HT1080 (cell line): ENCODE data around the gene KCNQ1. TPM values are rescaled to one million over a fixed set of nuclear protein-coding genes. Genes with fewer than 3 reads are reported as not detected.

Experiments used
- DNase-seq: peaks from one replicate; pipeline ENCODE4 v3.0.0-alpha.2; 2015; ENCODE audit warnings: low read depth
- total RNA-seq: library from RNA; depleted of rRNA; stranded (reverse); fragments of >200 nt; shearing (Covaris generic); gene quantifications from 2 replicates; pipeline ENCODE4 v1.2.3, GENCODE V29; 2014

KCNQ1 gene
- total RNA-seq, 1 experiment from 2014 or later = not detected

- DNase-seq = no peak
These were observed 369.2 kb downstream of the KCNQ1 start for GRCh38 chr11:2813968-2814367.

- no peak for DNase-seq
These were observed 369.9 kb downstream of the KCNQ1 start for GRCh38 chr11:2814751-2815150.

DNA sequence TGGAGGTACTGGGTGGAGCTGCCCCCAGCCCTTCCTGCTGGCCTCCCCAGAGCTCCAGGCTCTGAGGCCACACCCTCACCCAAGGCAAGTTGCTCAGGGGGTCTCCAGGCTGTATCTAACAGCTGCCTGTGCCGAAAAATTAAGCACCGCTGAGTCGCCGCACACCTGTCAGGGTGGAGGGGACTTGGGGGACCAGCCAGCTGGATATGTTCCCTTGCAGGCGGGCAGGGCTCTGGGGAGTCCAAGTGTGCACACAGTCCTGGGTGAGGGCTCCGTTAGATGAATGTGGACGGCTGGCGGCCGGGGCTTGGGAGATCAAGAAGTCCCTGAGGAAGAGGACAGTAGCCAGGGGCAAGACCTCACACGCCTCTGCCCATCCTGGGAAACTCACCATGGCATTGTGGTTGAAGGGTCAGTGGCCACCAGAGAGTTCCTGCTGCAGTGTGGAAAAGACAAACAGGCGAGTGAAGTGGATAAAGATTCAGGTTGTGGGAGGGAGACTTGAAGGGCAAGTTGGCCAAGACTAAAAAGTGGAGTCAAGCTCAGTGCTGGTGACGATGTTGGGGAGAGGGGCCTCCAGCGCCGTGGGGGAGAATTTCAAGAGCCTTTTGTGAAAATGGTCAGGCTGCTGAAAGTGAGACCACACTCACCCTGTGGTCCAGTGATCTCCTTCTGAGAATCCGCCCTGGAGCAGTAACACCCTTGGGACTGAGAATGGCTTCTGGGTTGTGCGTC is 371.1 kb downstream of the KCNQ1 start:
- DNase-seq = no peak

GRCh38 chr11:2816523-2816922 is 371.7 kb downstream of the KCNQ1 start:
- DNase-seq = no peak

DNA sequence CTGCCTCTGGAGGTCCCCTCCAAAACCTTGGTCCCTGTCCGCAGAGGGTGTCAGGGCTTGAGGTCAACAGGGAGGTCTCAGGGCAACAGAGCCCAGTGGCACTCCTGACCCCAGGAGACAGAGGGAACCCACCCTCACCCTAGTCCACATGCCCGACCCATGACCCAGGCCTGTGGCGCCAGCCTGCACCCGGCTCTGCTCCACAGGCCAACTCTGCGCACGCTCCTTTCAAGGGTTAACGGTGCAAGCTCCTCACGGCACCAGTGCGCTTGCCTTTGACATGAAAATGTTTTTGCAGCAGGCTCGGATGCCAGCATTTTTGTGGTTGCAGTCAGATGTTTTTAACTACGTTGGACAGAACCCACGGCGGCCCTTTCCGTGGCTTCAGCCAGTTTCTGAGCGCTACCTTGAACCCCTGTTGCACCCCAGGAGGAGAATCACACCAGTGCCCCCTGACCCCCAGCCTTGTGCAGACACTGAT is 372.2 kb downstream of the KCNQ1 start:
- no peak for DNase-seq

- no peak for DNase-seq
These were observed 372.6 kb downstream of the KCNQ1 start for GRCh38 chr11:2817431-2817830.

GRCh38 chr11:2818021-2818420 is 373.2 kb downstream of the KCNQ1 start:
- DNase-seq = no peak

- no peak for DNase-seq
These were observed 373.7 kb downstream of the KCNQ1 start for GRCh38 chr11:2818503-2818902.

DNA sequence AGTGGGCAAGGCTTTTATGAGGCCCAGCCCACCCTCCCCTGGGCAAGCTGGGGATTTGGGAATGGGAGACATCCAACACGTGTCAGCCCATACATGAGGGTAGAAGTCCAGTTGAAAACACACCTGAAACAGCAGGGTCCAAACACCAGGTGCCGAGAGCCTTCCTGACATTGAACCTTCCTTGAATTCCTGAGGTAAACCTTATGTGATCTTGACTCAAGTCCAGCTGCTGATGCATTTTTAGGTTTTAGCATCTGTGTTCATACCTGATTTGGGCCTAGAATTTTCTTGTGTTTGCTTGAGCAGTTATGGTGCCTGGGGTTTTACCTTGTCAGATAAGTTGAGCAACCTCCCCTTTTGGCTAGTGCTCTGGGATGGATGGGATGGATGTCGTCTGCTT is 374.5 kb downstream of the KCNQ1 start:
- DNase-seq = no peak

- DNase-seq = no peak
These were observed 376.2 kb downstream of the KCNQ1 start for GRCh38 chr11:2820976-2821375.

DNA sequence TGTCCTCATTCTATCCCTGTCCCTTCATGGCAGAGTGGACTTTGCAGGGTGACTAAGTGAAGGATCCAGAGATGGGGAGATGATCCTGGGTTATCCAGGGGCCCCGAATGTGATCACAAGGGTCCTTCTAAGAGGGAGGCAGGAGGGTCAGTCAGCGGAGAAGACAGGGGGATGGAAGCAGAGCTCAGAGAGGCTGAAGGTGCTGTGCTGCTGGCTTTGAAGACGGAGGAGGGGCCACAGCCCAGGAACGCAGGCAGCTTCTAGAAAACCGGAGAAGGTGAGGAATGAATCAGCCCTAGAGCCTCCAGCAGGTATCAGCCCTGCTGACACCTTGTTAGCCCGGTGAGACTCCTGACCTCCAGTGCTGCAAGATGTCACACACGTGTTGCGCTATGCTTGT is 377.1 kb downstream of the KCNQ1 start:
- DNase-seq = no peak

DNA sequence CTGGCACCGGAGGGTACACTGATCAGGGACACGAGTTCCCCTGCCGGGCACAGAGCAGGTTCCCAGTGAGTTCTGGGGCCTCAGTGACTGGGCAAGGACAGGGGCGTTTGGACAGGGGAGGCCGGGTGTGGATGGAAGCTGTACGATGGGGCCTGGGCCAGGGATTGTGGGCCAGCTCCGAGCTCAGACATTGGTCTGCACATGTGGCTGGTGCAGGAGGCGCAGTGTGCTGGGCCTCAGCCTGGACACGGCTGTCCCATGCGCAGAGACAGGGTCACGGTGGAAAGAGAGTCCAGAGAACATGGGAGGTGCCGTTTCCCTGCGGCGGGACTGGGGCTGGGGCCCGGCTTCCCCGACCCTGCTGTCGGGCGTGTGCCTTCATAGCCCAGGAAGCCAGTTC is 380.0 kb downstream of the KCNQ1 start:
- no peak for DNase-seq

GRCh38 chr11:2825261-2825888 is 380.6 kb downstream of the KCNQ1 start:
- DNase-seq = no peak

DNA sequence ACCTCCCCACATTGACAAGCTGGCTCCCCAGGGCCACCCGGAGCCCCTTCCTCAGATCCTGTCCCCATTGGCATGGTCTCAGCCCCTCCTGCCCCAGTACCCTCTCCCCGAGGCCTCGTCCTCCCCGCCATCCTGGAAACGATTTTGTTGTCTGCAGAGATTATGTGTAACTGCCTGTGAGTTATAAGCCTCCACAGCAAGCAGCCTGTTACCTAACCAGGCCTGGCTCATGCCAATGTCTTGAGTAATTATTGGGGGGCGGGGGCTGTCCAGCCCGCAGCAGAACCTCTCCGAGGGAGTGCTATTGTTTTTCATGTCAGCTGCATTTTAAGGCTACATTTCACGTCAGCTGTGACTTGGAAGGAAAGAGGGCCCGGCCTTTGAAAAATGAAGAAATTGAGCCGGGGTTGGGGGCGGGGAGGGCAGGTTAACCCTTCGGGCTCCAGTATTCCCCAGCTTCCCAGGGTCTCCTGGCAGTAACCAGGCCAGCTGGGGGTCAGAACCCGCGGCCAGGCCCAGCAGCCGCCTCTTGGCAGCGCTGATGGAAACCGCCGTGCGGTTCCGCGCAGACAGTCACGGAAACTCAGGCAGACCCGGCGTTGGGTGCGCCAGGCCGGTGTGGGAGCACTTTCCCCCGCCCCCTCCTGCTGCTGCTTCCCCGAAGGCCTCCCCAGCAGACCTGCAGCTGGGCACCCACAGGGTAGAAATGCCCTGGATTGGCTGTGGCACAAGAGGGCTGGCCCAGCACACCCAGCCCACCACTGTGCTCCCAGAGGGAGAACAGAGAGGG is 381.3 kb downstream of the KCNQ1 start:
- DNase-seq = peak; percentile 88

- no peak for DNase-seq
These were observed 381.9 kb downstream of the KCNQ1 start for GRCh38 chr11:2826679-2827056.

- no peak for DNase-seq
These were observed 382.4 kb downstream of the KCNQ1 start for GRCh38 chr11:2827256-2827655.

- no peak for DNase-seq
These were observed 383.0 kb downstream of the KCNQ1 start for GRCh38 chr11:2827792-2828191.

- no peak for DNase-seq
These were observed 383.9 kb downstream of the KCNQ1 start for GRCh38 chr11:2828585-2829330.

DNA sequence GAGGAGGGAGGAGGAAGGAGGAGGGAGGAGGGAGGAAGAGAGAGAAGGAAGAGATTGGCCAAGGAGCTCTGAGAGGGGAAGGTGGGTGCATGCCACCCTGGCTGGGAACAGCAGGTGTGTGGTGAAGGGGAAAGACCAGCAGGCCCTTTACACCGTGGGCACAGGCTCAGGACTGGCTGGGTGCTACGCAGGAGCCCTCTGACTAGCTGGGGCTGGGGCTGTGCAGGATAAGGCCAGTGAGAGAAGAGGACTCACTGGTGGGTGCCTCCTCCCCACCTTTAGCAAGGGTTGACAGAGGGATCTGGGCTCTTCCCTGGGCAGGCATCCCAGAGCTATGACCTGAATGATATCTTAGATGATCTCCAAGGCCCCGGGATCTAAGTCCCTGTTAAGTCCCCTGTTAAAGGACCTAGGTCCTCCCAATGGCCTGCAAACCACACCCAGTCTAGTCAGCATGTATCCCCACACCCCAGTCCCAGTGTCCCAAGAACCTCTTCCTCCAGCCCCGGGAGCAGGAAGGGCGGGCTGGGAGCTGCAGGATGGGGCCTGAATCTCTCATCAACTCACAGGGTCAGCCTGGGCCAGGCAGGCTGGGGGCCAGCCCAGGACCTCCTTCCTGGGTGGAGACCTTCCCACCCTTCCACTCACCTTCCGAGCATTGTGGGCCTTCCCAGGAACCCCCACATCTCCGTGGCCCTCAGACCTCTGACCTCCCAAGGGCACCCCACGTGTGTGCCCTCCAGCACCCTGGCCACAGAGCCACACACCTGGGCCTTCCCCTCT is 385.4 kb downstream of the KCNQ1 start:
- DNase-seq = no peak

- no peak for DNase-seq
These were observed 386.1 kb downstream of the KCNQ1 start for GRCh38 chr11:2830886-2831285.
